Mesodermal cell (in vitro differentiated cells): ENCODE results near the gene NDFIP2.
"Not testable (repeated sequence)": the region's sequence is repeated elsewhere in the genome, so short reads cannot be mapped to it uniquely, and the experiment has no call there.

Experiments used
- H3K27ac ChIP-seq: 2 replicates; pipeline ENCODE4 v1.7.0; 2013; ENCODE audit warnings: mild to moderate bottlenecking, low read depth, low read length, moderate library complexity; ENCODE audit not compliant: severe bottlenecking
- H3K36me3 ChIP-seq: 2 replicates; pipeline ENCODE4 v1.7.1; 2013; ENCODE audit warnings: mild to moderate bottlenecking, low read length, moderate library complexity; ENCODE audit not compliant: control insufficient read depth, insufficient read depth
- H3K4me1 ChIP-seq: one replicate; pipeline ENCODE4 v1.7.1; 2013; ENCODE audit warnings: mild to moderate bottlenecking, low read length; ENCODE audit not compliant: insufficient read depth, control insufficient read depth, poor library complexity, severe bottlenecking
- H3K4me3 ChIP-seq: 2 replicates; pipeline ENCODE4 v1.7.0; 2013; ENCODE audit warnings: low read length, control low read depth, mild to moderate bottlenecking; ENCODE audit not compliant: insufficient read depth, poor library complexity, severe bottlenecking; ENCODE audit errors: extremely low read depth
- H3K9me3 ChIP-seq: 2 replicates; pipeline ENCODE4 v1.7.1; 2013; ENCODE audit warnings: mild to moderate bottlenecking, low read length, moderate library complexity; ENCODE audit not compliant: control insufficient read depth
- WGBS, 2 experiments: methylation state at CpG; one replicate each; pipeline ENCODE4 v1.1.5; 2013; ENCODE audit warnings: missing lambda C conversion rate in 2 of 2; ENCODE audit not compliant: insufficient coverage in 2 of 2; 5-methylcytosine and 5-hydroxymethylcytosine counted together

NDFIP2 gene

DNA sequence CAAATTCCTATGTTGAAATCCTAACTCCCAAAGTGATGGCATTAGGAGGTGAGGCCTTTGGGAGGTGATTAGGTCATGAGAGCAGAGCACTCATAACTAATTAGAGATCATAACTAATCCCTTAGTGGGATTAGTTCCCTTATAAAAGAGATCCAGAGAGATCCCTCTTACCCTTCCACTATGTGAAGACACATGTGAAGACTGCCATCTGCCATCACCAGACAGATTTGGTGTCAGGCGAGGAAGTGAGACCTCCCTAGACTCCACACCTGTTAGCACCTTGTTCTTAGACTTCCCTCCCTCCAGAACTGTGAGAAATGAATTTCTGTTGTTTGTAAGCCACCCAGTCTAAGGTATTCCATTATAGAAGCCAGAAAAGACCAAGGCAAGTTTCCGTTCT lies 112.2 kb downstream of the NDFIP2 start:
- WGBS, 2 experiments: 100% methylated on average over 1 of the region's 2 CpGs; no CpG with 5 or more reads in 1 of the 2 experiments
- H3K4me1 ChIP-seq: no peaks in the 10 kb centered on the region
- no peaks in the 10 kb centered on the region for H3K36me3 ChIP-seq
- no peak overlapping the region for H3K4me3 ChIP-seq
- H3K9me3 ChIP-seq: no peaks in the 10 kb centered on the region
- no peak overlapping the region for H3K27ac ChIP-seq

DNA sequence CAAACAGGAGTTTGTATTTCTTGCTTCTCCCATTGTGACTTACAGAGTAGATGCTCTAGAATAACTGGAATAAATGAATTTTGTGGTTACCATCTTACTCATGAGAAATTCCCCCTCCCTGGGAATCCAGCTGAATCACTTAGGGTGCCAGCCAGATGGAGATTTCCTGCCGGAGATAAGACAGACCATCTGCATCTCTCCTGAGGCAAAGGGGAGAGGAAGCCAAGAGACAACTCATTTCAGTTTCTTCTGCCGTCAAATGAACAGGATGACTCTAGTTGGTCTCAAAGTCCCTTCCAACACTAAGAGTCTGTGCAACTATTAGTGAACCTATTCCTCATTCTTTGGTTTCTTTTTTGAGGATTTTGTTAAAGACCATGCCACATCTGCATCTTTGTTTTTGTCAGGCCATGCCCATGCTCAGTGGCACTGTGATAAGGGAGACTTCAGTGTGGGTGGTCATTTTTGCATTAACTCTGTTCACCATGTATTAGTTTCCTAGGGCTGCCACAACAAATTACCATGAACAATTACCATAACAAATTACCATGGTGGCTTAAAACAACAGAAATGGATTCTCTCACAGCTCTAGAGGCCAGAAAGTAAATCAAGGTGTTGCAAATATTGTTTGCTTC lies 112.8 kb downstream of the NDFIP2 start:
- Histone ChIP-seq H3K36me3 (no peaks in the 10 kb centered on the region), H3K27ac (no peak overlapping the region), H3K4me3 (no peak overlapping the region), H3K4me1 (no peaks in the 10 kb centered on the region), H3K9me3 (no peaks in the 10 kb centered on the region)
- 67 to 83% methylated on average over 1 of the region's 2 CpGs for WGBS, 2 experiments

- H3K27ac ChIP-seq, H3K4me1 ChIP-seq, H3K9me3 ChIP-seq, H3K4me3 ChIP-seq, H3K36me3 ChIP-seq: not testable (repeated sequence)
- WGBS, 2 experiments: 94 to 95% methylated on average over 17 to 18 of the region's 33 CpGs
Measured at GRCh38 chr13:79600146-79600545, 119.2 kb downstream of the NDFIP2 start.

- Histone ChIP-seq H3K4me1 (no peaks in the 10 kb centered on the region), H3K27ac (no peak overlapping the region), H3K4me3 (no peak overlapping the region), H3K9me3 (peaks cover 5% of the 10 kb centered on the region), H3K36me3 (no peaks in the 10 kb centered on the region)
- 83 to 100% methylated on average over 1 of the region's 2 CpGs for WGBS, 2 experiments
Measured at GRCh38 chr13:79602936-79603335, 122.0 kb downstream of the NDFIP2 start.

GRCh38 chr13:79604752-79605151 lies 123.8 kb downstream of the NDFIP2 start:
- WGBS, 2 experiments: 100% methylated on average over 1 to 2 of the region's 2 CpGs
- Histone ChIP-seq H3K4me3 (no peak overlapping the region), H3K9me3 (peaks cover 5% of the 10 kb centered on the region), H3K4me1 (no peaks in the 10 kb centered on the region), H3K27ac (no peak overlapping the region), H3K36me3 (no peaks in the 10 kb centered on the region)
